ENCODE data around the gene ZNF554. TPM values are rescaled to one million over a fixed set of nuclear protein-coding genes. Genes with fewer than 3 reads are reported as not detected.
A peak's percentile ranks its signal among the peaks of the same experiment; 100 is the strongest.

Gene ZNF554
- total RNA-seq, 1 experiment from 2014 or later: 5.9 TPM

DNA sequence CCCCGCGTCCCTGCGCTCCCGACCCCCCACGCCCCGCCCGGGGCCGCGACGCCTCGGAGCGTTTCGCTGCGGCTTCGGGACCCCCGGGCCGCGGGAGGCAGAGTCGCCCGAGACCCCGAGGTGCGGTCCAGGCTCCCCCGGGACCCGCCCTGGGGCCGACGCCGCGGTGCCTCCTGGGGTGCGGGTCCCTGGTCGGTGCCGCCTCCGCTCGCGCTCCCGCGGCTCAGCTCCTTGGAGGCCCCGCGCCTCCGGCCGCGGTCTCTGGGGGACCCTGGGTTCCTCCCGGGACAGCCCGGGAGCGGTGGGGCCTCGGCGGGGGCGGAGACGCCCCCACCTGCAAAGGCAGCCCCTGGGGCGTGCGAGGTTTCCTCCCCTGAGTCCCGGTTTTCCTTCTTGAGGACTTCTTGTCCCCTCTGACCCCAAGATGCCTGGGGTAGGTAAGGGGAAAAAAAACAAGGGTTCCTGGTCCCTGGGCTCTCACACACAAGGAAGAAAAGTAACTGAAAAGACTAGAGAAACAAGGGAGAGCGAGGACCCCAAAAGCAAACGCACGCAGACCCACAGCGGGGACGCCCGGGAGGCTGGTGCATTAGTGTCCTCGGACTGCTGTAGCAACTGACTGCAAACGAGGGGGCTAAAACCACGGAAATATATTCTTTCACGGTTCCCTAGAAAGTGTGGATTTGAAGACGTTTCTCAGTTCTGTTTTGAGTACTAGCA lies 22.3 kb downstream of the ZNF554 start:
- no peak overlapping the region for H2AFZ ChIP-seq (ENCODE audit: low read length)
- WGBS (ENCODE audit: extremely low coverage, insufficient read length, low lambda C conversion rate): no CpG with 5 or more reads among the region's 62 CpGs
- Mint-ChIP-seq H3K4me3 (peak overlapping the region; percentile 67 to 85), H3K27me3 (ENCODE audit: low read depth) (no peaks in the 10 kb centered on the region; the same call in 1 of the 2 replicates), H3K9me3 (peaks cover 17 to 37% of the 10 kb centered on the region in 2 experiments), H3K27ac (no peak overlapping the region), H3K36me3 (ENCODE audit: insufficient read depth in 1 of 3, low read depth in 3 of 3) (peaks cover 29 to 30% (median 29%) of the 10 kb centered on the region in 3 experiments), H3K4me1 (peaks cover 5 to 13% of the 10 kb centered on the region in 2 experiments)
- no peaks in the 10 kb centered on the region for H3K79me1 ChIP-seq (ENCODE audit: insufficient read depth, low read depth, low read length, poor library complexity, severe bottlenecking)
- H3K56ac ChIP-seq (ENCODE audit: insufficient read length, low read depth, low read length): no peak overlapping the region
- 0 out of 2 replicates have a peak, but pooled peaks cover 2% of the 10 kb centered on the region for H3K79me2 ChIP-seq (ENCODE audit: insufficient read depth, low read length)
- H3K4me1 ChIP-seq (ENCODE audit: insufficient read depth, low read length): no peaks in the 10 kb centered on the region
- no peak overlapping the region for H2AK5ac ChIP-seq (ENCODE audit: insufficient read length, low read length)
- no peak overlapping the region for H2BK120ac ChIP-seq (ENCODE audit: low read depth, low read length, poor library complexity, severe bottlenecking)
- H2BK5ac ChIP-seq (ENCODE audit: insufficient read length, low read length): no peak overlapping the region
- no peak overlapping the region for H3K14ac ChIP-seq (ENCODE audit: insufficient read depth, low read length)
- no peaks in the 10 kb centered on the region for H4K20me1 ChIP-seq (ENCODE audit: control insufficient read depth, insufficient read depth, insufficient read length)
- H3T11ph ChIP-seq (ENCODE audit: low read length): no peak overlapping the region
- peaks cover 5% of the 10 kb centered on the region for H3K23me2 ChIP-seq (ENCODE audit: insufficient read length, low read depth, low read length, poor library complexity, severe bottlenecking)
- H4K91ac ChIP-seq (ENCODE audit: insufficient read length, low read depth, low read length): no peak overlapping the region
- H3K27me3 ChIP-seq (ENCODE audit: insufficient read depth, low read length): no peaks in the 10 kb centered on the region
- H3K9me3 ChIP-seq (ENCODE audit: control insufficient read depth, low read depth, low read length): no peaks in the 10 kb centered on the region
- H4K5ac ChIP-seq (ENCODE audit: insufficient read length, low read depth, low read length): no peak overlapping the region
- no peak overlapping the region for H3K23ac ChIP-seq (ENCODE audit: insufficient read length, low read depth, low read length)
- no peak overlapping the region for H3K18ac ChIP-seq (ENCODE audit: insufficient read length, low read depth, low read length)
- H2BK12ac ChIP-seq (ENCODE audit: insufficient read length, low read depth, low read length): no peak overlapping the region
- no peak overlapping the region for H2BK15ac ChIP-seq (ENCODE audit: low read depth, low read length)
- peak overlapping the region; percentile 62 for H3K4me2 ChIP-seq (ENCODE audit: insufficient read depth, insufficient read length, low read length)
- no peak for DNase-seq
- H3K9ac ChIP-seq (ENCODE audit: extremely low read depth, insufficient read length, low read length): peak overlapping the region; percentile 7
- no peak overlapping the region for H3K4ac ChIP-seq (ENCODE audit: low read depth, low read length)
- H2BK20ac ChIP-seq (ENCODE audit: low read depth, low read length, poor library complexity, severe bottlenecking): no peak overlapping the region
- H3K27ac ChIP-seq (ENCODE audit: insufficient read length, low read depth, low read length): no peak overlapping the region
- TF ChIP-seq, protein P1, sequence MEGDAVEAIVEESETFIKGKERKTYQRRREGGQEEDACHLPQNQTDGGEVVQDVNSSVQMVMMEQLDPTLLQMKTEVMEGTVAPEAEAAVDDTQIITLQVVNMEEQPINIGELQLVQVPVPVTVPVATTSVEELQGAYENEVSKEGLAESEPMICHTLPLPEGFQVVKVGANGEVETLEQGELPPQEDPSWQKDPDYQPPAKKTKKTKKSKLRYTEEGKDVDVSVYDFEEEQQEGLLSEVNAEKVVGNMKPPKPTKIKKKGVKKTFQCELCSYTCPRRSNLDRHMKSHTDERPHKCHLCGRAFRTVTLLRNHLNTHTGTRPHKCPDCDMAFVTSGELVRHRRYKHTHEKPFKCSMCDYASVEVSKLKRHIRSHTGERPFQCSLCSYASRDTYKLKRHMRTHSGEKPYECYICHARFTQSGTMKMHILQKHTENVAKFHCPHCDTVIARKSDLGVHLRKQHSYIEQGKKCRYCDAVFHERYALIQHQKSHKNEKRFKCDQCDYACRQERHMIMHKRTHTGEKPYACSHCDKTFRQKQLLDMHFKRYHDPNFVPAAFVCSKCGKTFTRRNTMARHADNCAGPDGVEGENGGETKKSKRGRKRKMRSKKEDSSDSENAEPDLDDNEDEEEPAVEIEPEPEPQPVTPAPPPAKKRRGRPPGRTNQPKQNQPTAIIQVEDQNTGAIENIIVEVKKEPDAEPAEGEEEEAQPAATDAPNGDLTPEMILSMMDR (conservative IDR thresholded peaks at IDR 0.05): no peak
- H4K8ac ChIP-seq (replicated peaks; ENCODE audit: insufficient read length, low read depth, low read length): no peak overlapping the region
